ENCODE measurements around the gene TMC8.
A peak's percentile ranks its signal among the peaks of the same experiment; 100 is the strongest.

DNA sequence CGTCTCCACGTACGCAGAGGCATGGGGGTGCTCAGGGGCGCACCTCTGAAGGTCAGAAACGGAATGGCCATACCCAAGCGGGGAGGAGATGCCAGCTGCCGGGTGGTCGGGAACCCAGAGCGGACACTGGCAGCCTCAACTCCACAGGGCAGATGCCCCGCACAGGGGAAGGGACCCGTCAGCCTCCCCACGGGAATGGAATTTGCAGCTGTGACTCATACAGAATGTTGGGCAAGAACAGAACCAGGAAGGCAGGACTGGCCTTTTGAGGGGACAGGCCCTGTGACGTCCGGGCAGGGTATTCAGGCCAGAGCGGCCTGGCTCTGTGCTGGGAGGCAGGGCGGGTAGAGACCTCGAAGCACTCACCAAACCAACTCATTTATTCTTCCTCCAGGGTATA is 48.8 kb downstream of the TMC8 start:
- TF ChIP-seq CTCF (IDR thresholded peaks at IDR 0.05), result no peak
- TF ChIP-seq EP300 (IDR thresholded peaks at IDR 0.05), result peak; percentile 57
- TF ChIP-seq POLR2AphosphoS5 (IDR thresholded peaks at IDR 0.05), result peak; percentile 87 to 92
- TF ChIP-seq POLR2A (IDR thresholded peaks at IDR 0.05; ENCODE audit: low read depth), result peak; percentile 26

Measured in esophagus muscularis mucosa (tissue), 4 donors.